Measurements from ENCODE around the gene SERPINA12. TPM values are rescaled to one million over a fixed set of nuclear protein-coding genes. Genes with fewer than 3 reads are reported as not detected.

SERPINA12 gene
- total RNA-seq, 1 experiment from 2014 or later = not detected

GRCh38 chr14:94540031-94540794 is 30.9 kb upstream of the SERPINA12 start:
- no peaks in the 10 kb centered on the region; the same call in 1 of the 2 replicates for H3K27me3 Mint-ChIP-seq (ENCODE audit: low read depth)
- no peak overlapping the region for H3K4me2 ChIP-seq (ENCODE audit: insufficient read depth, insufficient read length, low read length)
- H3K79me1 ChIP-seq (ENCODE audit: insufficient read depth, low read depth, low read length, poor library complexity, severe bottlenecking) = no peaks in the 10 kb centered on the region
- H3K9ac ChIP-seq (ENCODE audit: extremely low read depth, insufficient read length, low read length) = no peak overlapping the region
- H3K27ac Mint-ChIP-seq = no peak overlapping the region
- peaks cover 1% of the 10 kb centered on the region; the same call in 1 of the 2 replicates for H3K4me1 ChIP-seq (ENCODE audit: insufficient read depth, low read length)
- no peak for DNase-seq
- no peak for TF ChIP-seq CTCF (conservative IDR thresholded peaks at IDR 0.05)
- H3K4me3 Mint-ChIP-seq = no peak overlapping the region
- no peak overlapping the region for H3K14ac ChIP-seq (ENCODE audit: insufficient read depth, low read length)
- peaks cover 19 to 27% of the 10 kb centered on the region in 2 experiments for H3K4me1 Mint-ChIP-seq
- no peak overlapping the region for H2AK5ac ChIP-seq (ENCODE audit: insufficient read length, low read length)
- no peaks in the 10 kb centered on the region for H3K23me2 ChIP-seq (ENCODE audit: insufficient read length, low read depth, low read length, poor library complexity, severe bottlenecking)
- H3K23ac ChIP-seq (ENCODE audit: insufficient read length, low read depth, low read length) = no peak overlapping the region
- H2BK5ac ChIP-seq (ENCODE audit: insufficient read length, low read length) = no peak overlapping the region
- H4K20me1 ChIP-seq (ENCODE audit: control insufficient read depth, insufficient read depth, insufficient read length) = no peaks in the 10 kb centered on the region
- no peak overlapping the region for H2BK12ac ChIP-seq (ENCODE audit: insufficient read length, low read depth, low read length)
- H2BK20ac ChIP-seq (ENCODE audit: low read depth, low read length, poor library complexity, severe bottlenecking) = no peak overlapping the region
- no peaks in the 10 kb centered on the region for H3K9me3 Mint-ChIP-seq
- H3T11ph ChIP-seq (ENCODE audit: low read length) = no peak overlapping the region
- no peak overlapping the region for H4K8ac ChIP-seq (replicated peaks; ENCODE audit: insufficient read length, low read depth, low read length)
- H3K9me3 ChIP-seq (ENCODE audit: control insufficient read depth, low read depth, low read length) = no peaks in the 10 kb centered on the region
- no peak overlapping the region for H4K91ac ChIP-seq (ENCODE audit: insufficient read length, low read depth, low read length)
- no peaks in the 10 kb centered on the region for H3K79me2 ChIP-seq (ENCODE audit: insufficient read depth, low read length)
- no peak overlapping the region for H3K56ac ChIP-seq (ENCODE audit: insufficient read length, low read depth, low read length)
- no peak overlapping the region for H3K4ac ChIP-seq (ENCODE audit: low read depth, low read length)
- H3K36me3 Mint-ChIP-seq (ENCODE audit: insufficient read depth in 1 of 3, low read depth in 3 of 3) = no peaks in the 10 kb centered on the region
- no CpG with 5 or more reads among the region's 13 CpGs for WGBS (ENCODE audit: extremely low coverage, insufficient read length, low lambda C conversion rate)
- H3K18ac ChIP-seq (ENCODE audit: insufficient read length, low read depth, low read length) = no peak overlapping the region
- no peak overlapping the region for H2BK120ac ChIP-seq (ENCODE audit: low read depth, low read length, poor library complexity, severe bottlenecking)
- no peak overlapping the region for H3K27ac ChIP-seq (ENCODE audit: insufficient read length, low read depth, low read length)
- H2AFZ ChIP-seq (ENCODE audit: low read length) = no peak overlapping the region
- no peak overlapping the region for H4K5ac ChIP-seq (ENCODE audit: insufficient read length, low read depth, low read length)
- no peak overlapping the region for H2BK15ac ChIP-seq (ENCODE audit: low read depth, low read length)
- H3K27me3 ChIP-seq (ENCODE audit: insufficient read depth, low read length) = no peaks in the 10 kb centered on the region

All from H9 (cell line).